ENCODE data around the gene ANKRD16. TPM values are rescaled to one million over a fixed set of nuclear protein-coding genes. Genes with fewer than 3 reads are reported as not detected.

Gene ANKRD16
- total and polyA plus RNA-seq, 2 experiments from 2014 or later = 6.4 to 16.1 TPM

- Histone ChIP-seq H3K9me2 (ENCODE audit: insufficient read depth) (no peaks in the 10 kb centered on the region), H3F3A (replicated peaks; ENCODE audit: low read depth) (0 out of 2 replicates have a peak, but pooled peaks cover 3% of the 10 kb centered on the region), H3K27me3 (ENCODE audit: insufficient read depth) (no peaks in the 10 kb centered on the region), H3K4me3 (no peak overlapping the region), H4K20me1 (replicated peaks; ENCODE audit: insufficient read depth) (peaks cover 50% of the 10 kb centered on the region), H3K36me3 (ENCODE audit: insufficient read depth) (peaks cover 8% of the 10 kb centered on the region; the same call in 1 of the 2 replicates), H3K4me2 (no peak overlapping the region), H3K79me2 (replicated peaks; ENCODE audit: insufficient read depth) (peaks cover 90% of the 10 kb centered on the region), H2AFZ (no peak overlapping the region), H3K4me1 (ENCODE audit: insufficient read depth) (no peaks in the 10 kb centered on the region), H3K27ac (ENCODE audit: low read depth) (no peak overlapping the region)
- Mint-ChIP-seq H3K27ac (no peak overlapping the region), H3K27me3 (ENCODE audit: insufficient read depth, low read depth, poor library complexity) (peaks cover 5% of the 10 kb centered on the region), H3K9me3 (no peaks in the 10 kb centered on the region), H3K4me3 (no peak overlapping the region), H3K4me1 (peaks cover 7% of the 10 kb centered on the region; the same call in 2 of the 3 replicates), H3K36me3 (ENCODE audit: low read depth) (peaks cover 45% of the 10 kb centered on the region)
- no peak for DNase-seq (ENCODE audit: low spot score)
- ATAC-seq = peak; percentile 78
- TF ChIP-seq CREB1 (CRISPR knock-in tag; IDR thresholded peaks at IDR 0.05; ENCODE audit: low read depth) = no peak
- no peak for TF ChIP-seq CTCF (conservative IDR thresholded peaks at IDR 0.05; ENCODE audit: low read depth in 2 of 2)
- TF ChIP-seq ZNF462 (CRISPR knock-in tag; IDR thresholded peaks at IDR 0.05) = no peak
- TF ChIP-seq EZH2 (IDR thresholded peaks at IDR 0.05; ENCODE audit: low read depth, unreplicated experiment) = no peak
- TF ChIP-seq EZH2phosphoT487 (IDR thresholded peaks at IDR 0.05; ENCODE audit: unreplicated experiment) = no peak
- TF ChIP-seq ZNF114 (CRISPR knock-in tag; IDR thresholded peaks at IDR 0.05) = no peak
- TF ChIP-seq STAT1 (IDR thresholded peaks at IDR 0.05; ENCODE audit: unreplicated experiment) = no peak
- TF ChIP-seq REST (IDR thresholded peaks at IDR 0.05; ENCODE audit: unreplicated experiment) = no peak
- no peak for TF ChIP-seq JUNB (IDR thresholded peaks at IDR 0.05; ENCODE audit: unreplicated experiment)
- no peak for TF ChIP-seq ZNF331 (CRISPR knock-in tag; IDR thresholded peaks at IDR 0.05; ENCODE audit: low read depth)
- no peak for TF ChIP-seq NANOG (IDR thresholded peaks at IDR 0.05; ENCODE audit: borderline replicate concordance)
- no peak for TF ChIP-seq POLR2AphosphoS5 (IDR thresholded peaks at IDR 0.05; ENCODE audit: low read depth)
- TF ChIP-seq ETS1 (IDR thresholded peaks at IDR 0.05) = no peak
Observed at GRCh38 chr10:5896208-5897052, 6.7 kb upstream of the ANKRD16 start.

Data from GM23338 (cell line).